NCI-H460 (cell line): ENCODE results near the gene PTPRT. TPM values are rescaled to one million over a fixed set of nuclear protein-coding genes. Genes with fewer than 3 reads are reported as not detected.
"Not testable (repeated sequence)": the region's sequence is repeated elsewhere in the genome, so short reads cannot be mapped to it uniquely, and the experiment has no call there.

Experiments used
- DNase-seq: peaks from one replicate; pipeline ENCODE4 v3.0.0-alpha.2; 2016; ENCODE audit warnings: low read depth; ENCODE audit errors: extremely low read depth
- total RNA-seq: library from RNA; depleted of rRNA; stranded (reverse); fragments of >200 nt; shearing (Covaris generic); gene quantifications from 2 replicates; pipeline ENCODE4 v1.2.3, GENCODE V29; 2014

The PTPRT gene
- total RNA-seq, 1 experiment from 2014 or later = not detected

GRCh38 chr20:43188234-43188653 lies 1.5 kb downstream of the PTPRT start:
- DNase-seq = no peak

GRCh38 chr20:43187476-43188233 lies 2.1 kb downstream of the PTPRT start:
- peak; percentile 56 for DNase-seq

GRCh38 chr20:43186312-43186711 lies 3.4 kb downstream of the PTPRT start:
- no peak for DNase-seq

- DNase-seq = no peak
These were observed 3.8 kb downstream of the PTPRT start for GRCh38 chr20:43185901-43186300.

GRCh38 chr20:43183536-43184070 lies 6.1 kb downstream of the PTPRT start:
- DNase-seq = no peak

GRCh38 chr20:43178080-43178479 lies 11.6 kb downstream of the PTPRT start:
- no peak for DNase-seq

- no peak for DNase-seq
These were observed 13.0 kb downstream of the PTPRT start for GRCh38 chr20:43176726-43177125.

- no peak for DNase-seq
These were observed 17.8 kb downstream of the PTPRT start for GRCh38 chr20:43171930-43172329.

- no peak for DNase-seq
These were observed 18.9 kb downstream of the PTPRT start for GRCh38 chr20:43170771-43171170.

GRCh38 chr20:43167615-43168014 lies 22.1 kb downstream of the PTPRT start:
- DNase-seq = no peak

- DNase-seq = no peak
These were observed 22.7 kb downstream of the PTPRT start for GRCh38 chr20:43167021-43167420.

GRCh38 chr20:43165611-43166010 lies 24.1 kb downstream of the PTPRT start:
- DNase-seq = no peak

GRCh38 chr20:43164736-43165135 lies 25.0 kb downstream of the PTPRT start:
- not testable (repeated sequence) for DNase-seq

GRCh38 chr20:43161716-43162115 lies 28.0 kb downstream of the PTPRT start:
- no peak for DNase-seq

GRCh38 chr20:43160941-43161340 lies 28.8 kb downstream of the PTPRT start:
- DNase-seq = no peak

- DNase-seq = no peak
These were observed 29.7 kb downstream of the PTPRT start for GRCh38 chr20:43159994-43160393.

GRCh38 chr20:43155366-43156100 lies 34.2 kb downstream of the PTPRT start:
- no peak for DNase-seq

- no peak for DNase-seq
These were observed 37.8 kb downstream of the PTPRT start for GRCh38 chr20:43151901-43152300.

- no peak for DNase-seq
These were observed 38.5 kb downstream of the PTPRT start for GRCh38 chr20:43151256-43151655.

- no peak for DNase-seq
These were observed 49.0 kb downstream of the PTPRT start for GRCh38 chr20:43140726-43141125.

GRCh38 chr20:43138061-43138770 lies 51.5 kb downstream of the PTPRT start:
- no peak for DNase-seq
